Measurements from ENCODE around the gene STARD4.

STARD4 gene

DNA sequence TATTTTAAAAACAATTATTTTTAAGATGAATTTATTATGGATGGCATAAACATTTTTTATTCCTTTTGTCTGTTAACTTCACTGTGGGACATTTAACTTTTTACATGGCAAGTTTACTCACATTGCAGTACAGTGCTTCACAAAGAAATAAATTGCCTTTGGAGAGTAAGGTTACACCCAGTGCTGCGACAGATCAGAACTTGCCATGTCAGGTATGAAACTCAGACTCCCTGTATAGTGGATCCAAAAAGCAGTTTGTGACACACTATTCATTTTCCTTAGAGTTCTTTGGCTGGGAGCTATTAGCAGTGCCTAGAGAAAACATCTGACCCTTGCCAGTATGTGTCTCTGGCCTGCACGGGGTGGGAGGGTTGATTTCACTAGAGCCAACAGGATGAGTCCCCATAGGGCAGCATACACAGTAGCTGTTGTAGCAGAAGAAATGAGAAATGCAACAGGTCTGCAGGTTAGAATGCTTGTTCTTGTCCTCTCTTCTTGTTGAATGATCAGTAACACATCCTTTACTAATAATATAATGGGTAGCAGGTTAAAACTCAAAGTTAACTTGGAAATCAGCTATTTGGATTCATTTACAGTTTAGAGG is 42.9 kb downstream of the STARD4 start:
- DNase-seq, result no peak

DNA sequence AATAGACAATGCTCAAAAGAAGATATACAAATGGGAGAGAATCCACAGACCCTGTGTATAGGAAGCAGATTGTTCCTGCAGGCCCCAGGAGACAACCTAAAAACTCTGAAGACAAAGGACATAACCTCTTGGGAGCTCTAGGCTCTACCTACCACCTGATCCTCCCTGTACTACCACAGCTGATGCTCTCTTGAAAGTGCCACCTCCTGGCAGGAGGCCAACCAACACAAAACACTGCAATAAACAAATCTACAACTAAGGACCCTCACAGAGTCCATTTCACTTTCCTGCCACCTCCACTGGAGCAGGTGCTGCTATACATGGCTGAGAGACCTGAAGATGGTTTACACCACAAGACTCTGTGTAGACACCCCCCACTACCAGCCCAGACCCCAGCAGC is 49.0 kb downstream of the STARD4 start:
- DNase-seq, result no peak

DNA sequence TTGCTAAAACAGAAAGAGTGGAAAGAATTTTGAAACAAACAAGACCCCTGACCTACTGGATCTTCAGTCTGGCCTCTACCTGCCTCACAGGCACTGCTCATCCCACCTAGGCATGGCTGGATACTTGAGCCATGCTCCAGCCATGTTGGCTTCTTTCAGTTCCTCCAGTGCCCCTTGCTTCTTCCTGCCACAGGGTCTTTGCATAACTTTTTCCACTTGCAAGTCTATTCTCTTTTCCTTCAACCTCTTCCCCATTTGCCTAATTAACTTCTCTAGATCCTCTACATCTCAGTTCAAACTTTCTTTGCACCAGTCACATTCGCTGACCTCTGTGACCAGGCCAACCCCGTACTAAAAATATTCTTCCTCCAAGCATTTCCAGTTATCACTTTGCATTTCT is 50.4 kb downstream of the STARD4 start:
- no peak for DNase-seq

DNA sequence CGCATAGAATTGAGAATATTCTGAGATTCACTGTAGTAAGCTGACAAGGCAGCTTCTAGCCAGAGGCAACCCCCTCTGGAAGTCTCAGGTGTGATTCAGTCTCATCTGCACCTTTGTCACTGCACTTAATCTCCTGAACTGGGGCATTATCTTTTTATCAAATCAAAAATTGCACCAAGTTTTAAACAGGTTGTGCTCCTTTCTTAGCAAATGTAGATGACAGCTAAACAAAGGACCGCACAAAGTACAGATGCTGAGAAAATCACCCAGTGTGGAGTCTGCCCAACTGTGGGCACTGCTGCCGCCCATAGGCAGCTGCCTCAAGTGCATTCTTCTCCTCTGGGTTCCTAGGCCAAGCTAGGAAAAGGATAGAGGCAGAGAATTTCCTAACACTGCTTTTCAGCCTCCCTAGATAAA is 51.1 kb downstream of the STARD4 start:
- no peak for DNase-seq

DNA sequence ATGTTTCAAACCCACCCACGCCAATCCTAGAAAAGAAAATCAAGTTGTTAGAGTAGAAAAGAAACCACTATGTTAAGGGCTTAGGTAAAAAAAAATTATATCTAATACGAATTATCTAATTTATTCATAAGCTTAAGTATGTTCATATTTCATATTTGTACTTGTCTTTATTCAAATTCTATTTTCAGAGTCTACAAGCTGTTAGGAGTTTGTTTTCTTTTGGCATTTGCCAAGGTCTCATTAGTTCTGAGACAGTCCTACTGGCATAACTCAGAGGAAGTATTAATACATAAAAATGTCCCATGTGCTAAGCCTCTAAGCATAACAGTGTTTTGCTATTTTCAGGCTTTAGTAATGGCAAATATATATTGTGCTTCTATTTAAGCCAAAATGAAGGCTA is 57.6 kb downstream of the STARD4 start:
- no peak for DNase-seq

DNA sequence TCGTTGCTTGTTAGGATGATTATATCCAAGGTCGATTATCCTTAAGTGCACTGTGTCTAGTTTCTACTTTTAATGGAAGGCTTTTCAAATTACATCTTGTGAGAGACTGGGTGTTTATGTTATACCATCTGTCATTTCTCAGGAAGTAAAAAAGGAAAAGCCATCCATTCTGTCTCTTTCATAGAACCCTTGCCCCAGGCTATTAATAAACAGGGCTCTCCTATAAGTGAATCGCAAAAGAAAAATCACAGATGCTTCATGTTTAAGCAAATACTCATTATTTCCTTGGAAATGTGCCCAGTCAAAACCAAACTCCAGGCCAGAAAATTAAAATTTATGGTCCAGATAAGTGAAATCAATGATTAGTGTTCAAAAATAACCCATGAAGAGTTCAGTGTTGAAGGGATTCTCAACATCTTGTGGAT is 58.1 kb downstream of the STARD4 start:
- no peak for DNase-seq

DNA sequence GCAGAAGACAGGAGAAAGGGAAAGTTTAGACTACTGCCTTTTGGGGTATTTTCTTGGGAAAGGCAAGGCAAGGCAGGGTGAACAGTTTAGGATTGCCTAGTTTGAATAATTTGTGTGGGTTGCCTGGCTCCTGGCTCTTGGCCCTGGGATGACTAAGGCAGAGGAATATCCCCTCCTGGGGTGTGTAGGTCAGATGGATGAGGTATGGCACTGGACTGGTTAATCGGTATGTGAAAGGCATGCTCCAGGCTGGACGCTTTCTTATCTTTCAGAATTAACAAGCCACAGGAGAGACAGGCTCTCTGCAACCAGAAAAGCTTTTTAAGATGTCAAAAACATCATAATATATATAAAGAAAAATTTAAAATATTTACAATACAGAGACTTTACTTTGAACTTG is 58.6 kb downstream of the STARD4 start:
- no peak for DNase-seq

DNA sequence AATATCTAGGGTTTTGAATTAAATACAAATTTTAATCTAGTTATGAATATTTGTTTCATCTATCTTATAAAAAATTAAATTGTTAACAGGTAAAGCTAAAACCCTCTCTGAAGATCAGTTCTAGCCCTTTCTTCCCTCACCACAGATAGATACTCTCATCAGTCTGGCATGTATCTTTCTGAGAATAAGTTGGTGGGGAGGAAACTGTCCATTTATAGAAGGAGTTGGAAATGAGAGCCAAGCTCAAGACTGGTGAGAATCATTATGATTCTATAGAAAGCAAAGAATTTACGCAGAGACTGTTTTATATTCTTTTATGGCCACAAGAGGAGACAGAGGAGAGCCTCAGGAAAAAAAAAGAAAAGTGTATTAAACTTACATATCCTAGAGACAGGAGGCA is 59.0 kb downstream of the STARD4 start:
- no peak for DNase-seq

DNA sequence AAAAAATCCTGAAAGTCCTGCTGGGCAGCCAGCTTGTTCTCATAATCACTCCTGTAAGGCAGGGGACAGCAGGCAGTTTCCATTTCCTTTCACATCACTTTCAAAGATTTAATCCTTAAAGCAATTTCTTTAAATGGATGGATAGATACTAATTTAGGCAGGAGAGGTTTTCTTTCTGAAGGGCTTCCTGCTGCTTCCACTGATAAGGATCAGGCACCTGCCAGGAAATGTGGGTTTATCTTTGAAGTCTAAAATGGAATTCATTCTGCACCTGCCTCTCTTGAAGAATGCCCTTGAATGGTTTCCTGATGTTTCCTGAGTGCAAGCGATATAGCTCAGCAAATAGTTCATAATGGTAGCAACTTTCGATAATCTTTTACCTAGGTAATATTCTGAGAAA is 64.5 kb downstream of the STARD4 start:
- DNase-seq, result no peak

DNA sequence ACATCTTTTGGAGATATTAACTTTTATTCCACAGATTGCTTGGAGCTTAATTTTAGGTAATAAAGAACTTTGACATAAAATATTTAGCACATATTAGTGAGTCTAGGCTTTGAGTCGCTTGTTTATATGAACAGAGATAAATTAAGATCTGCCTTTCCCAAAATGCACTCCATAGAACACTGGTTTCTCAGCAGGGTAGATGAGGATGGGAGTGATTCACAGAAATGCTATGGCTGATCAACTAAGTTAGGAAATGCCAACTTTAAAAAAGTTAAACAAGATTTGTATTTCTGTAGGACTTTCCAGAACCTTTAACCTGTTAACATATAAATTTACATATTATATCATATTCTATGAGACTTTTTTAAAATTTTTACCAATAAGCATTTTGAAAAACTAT is 65.2 kb downstream of the STARD4 start:
- DNase-seq, result no peak

All from midbrain (tissue), 1 donor.